SU-DHL-6 (cell line): Measurements from ENCODE around the gene CARMIL3.

Experiments used
- CTCF ChIP-seq: fragments of 200-600 bp; sonication (generic); IDR thresholded peaks from one replicate; pipeline ENCODE4 v1.5.1; 2017; ENCODE audit warnings: antibody characterized with exemption, mild to moderate bottlenecking, low read length, moderate library complexity; ENCODE audit not compliant: insufficient read depth, poor library complexity, severe bottlenecking
- EZH2phosphoT487 ChIP-seq: fragments of 200-600 bp; sonication (generic), shearing (Covaris generic); conservative IDR thresholded peaks from 2 replicates; pipeline ENCODE4 v1.6.1; 2018; ENCODE audit warnings: mild to moderate bottlenecking, antibody characterized with exemption, low read length, moderate library complexity, mixed read lengths

- TF ChIP-seq CTCF (no peak), EZH2phosphoT487 (no peak)
Observed at GRCh38 chr14:24116128-24116814, 64.5 kb downstream of the CARMIL3 start.
